HCT116 (cell line): Measurements from ENCODE around the gene CALCOCO1. TPM values are rescaled to one million over a fixed set of nuclear protein-coding genes. Genes with fewer than 3 reads are reported as not detected.

Source experiments
- ATAC-seq: fragments of 200-7000 bp; cut with Tn5 transposase; 2 replicates; pipeline ENCODE4 v1.9.1; 2020; ENCODE audit warnings: mild to moderate bottlenecking, moderate library complexity
- BruUV-seq: library from RNA; stranded (reverse); fragments of 400-500 nt; replicated peaks from 2 replicates; lab custom pipeline; 2021; lab: Mats Ljungman, UMichigan
- CTCF ChIA-PET: fragments of 300-600 bp; sonication (Branson Sonifier 250); formaldehyde crosslinking; loops from one replicate; lab custom pipeline; 2021; ENCODE audit warnings: antibody characterized with exemption; lab: Charles Lee
- POLR2A ChIA-PET: fragments of 300-600, 350-600 bp; sonication (Branson Sonifier 250); formaldehyde crosslinking; loops from one replicate; lab custom pipeline; 2021; ENCODE audit warnings: antibody characterized with exemption; lab: Charles Lee
- RAD21 ChIA-PET, 2 experiments: fragments of 300-600 bp; sonication (Branson Sonifier 250); formaldehyde crosslinking; loops; one replicate each; lab custom pipeline; 2023; ENCODE audit warnings: low total read pairs in 2 of 2; ENCODE audit not compliant: uncharacterized antibody in 2 of 2, unreplicated experiment in 2 of 2, low non-redundant PET in 1 of 2; lab: Charles Lee
- DNase-seq: peaks from one replicate; pipeline ENCODE4 v3.0.0-alpha.2; 2010; ENCODE audit warnings: low read depth, low spot score
- H2AFZ ChIP-seq: fragments of 200-600 bp; shearing (Covaris generic), sonication (generic); 2 replicates; pipeline ENCODE4 v1.6.1; 2017; ENCODE audit warnings: low read depth, mixed run types, mixed read lengths, antibody characterized with exemption, low read length; ENCODE audit not compliant: poor library complexity, severe bottlenecking
- H3K27ac ChIP-seq: 2 replicates; pipeline ENCODE4 v1.5.1; 2012; ENCODE audit warnings: low read depth, low read length
- H3K27me3 ChIP-seq: fragments of 200-600 bp; sonication (generic); 2 replicates; pipeline ENCODE4 v1.6.1; 2016; ENCODE audit warnings: mixed run types, low read length, mixed read lengths; ENCODE audit not compliant: insufficient read depth
- H3K36me3 ChIP-seq, 2 experiments: fragments of 200-500 bp in 1 of 2; fragments of 200-600 bp in 1 of 2; sonication (Bioruptor generic) in 1 of 2; sonication (generic) in 1 of 2; 2 replicates each; pipeline versions ENCODE4 v1.5.1 to v1.6.1; 2014 to 2016; ENCODE audit warnings: low read length in 2 of 2, inconsistent platforms in 1 of 2, mixed read lengths in 1 of 2, mixed run types in 1 of 2; ENCODE audit not compliant: insufficient read depth in 2 of 2, control insufficient read depth in 1 of 2
- H3K4me1 ChIP-seq, 2 experiments: fragments of 200-600 bp in 1 of 2; sonication (generic) in 1 of 2; 2 replicates each; pipeline versions ENCODE4 v1.5.1 to v1.6.1; 2012 to 2017; ENCODE audit warnings: low read length in 2 of 2, inconsistent platforms in 1 of 2, mild to moderate bottlenecking in 1 of 2, mixed read lengths in 1 of 2, mixed run types in 1 of 2, moderate library complexity in 1 of 2; ENCODE audit not compliant: insufficient read depth in 2 of 2, control insufficient read depth in 1 of 2
- H3K4me2 ChIP-seq: fragments of 200-600 bp; sonication (generic); 2 replicates; pipeline ENCODE4 v1.6.1; 2017; ENCODE audit warnings: mixed run types, low read length, mixed read lengths
- H3K4me3 ChIP-seq, 2 experiments: fragments of 200-600 bp in 1 of 2; sonication (generic) in 1 of 2; replicated peaks in 1 of 2; 2 replicates each; pipeline ENCODE4 v1.5.1; 2011 to 2016; ENCODE audit warnings: low read length in 2 of 2, control low read depth in 1 of 2, low read depth in 1 of 2, mild to moderate bottlenecking in 1 of 2, mixed read lengths in 1 of 2, mixed run types in 1 of 2
- H3K79me2 ChIP-seq: fragments of 200-600 bp; sonication (generic); 2 replicates; pipeline ENCODE4 v1.6.1; 2017; ENCODE audit warnings: mild to moderate bottlenecking, mixed run types, low read length, moderate library complexity, mixed read lengths; ENCODE audit not compliant: insufficient read depth
- H3K9ac ChIP-seq: fragments of 200-600 bp; sonication (generic); 2 replicates; pipeline ENCODE4 v1.6.1; 2016; ENCODE audit warnings: low read length, mixed read lengths
- H3K9me2 ChIP-seq: fragments of 200-600 bp; sonication (generic), shearing (Covaris generic); 2 replicates; pipeline ENCODE4 v1.6.1; 2017; ENCODE audit warnings: mixed run types, mild to moderate bottlenecking, moderate library complexity; ENCODE audit not compliant: insufficient read depth
- H3K9me3 ChIP-seq, 2 experiments: fragments of 200-500 bp in 1 of 2; fragments of 200-600 bp in 1 of 2; sonication (Bioruptor generic) in 1 of 2; sonication (generic) in 1 of 2; 2 replicates each; pipeline ENCODE4 v1.6.1; 2014 to 2017; ENCODE audit warnings: low read length in 2 of 2, mixed read lengths in 2 of 2, inconsistent platforms in 1 of 2, low read depth in 1 of 2, mild to moderate bottlenecking in 1 of 2, mixed run types in 1 of 2, moderate library complexity in 1 of 2; ENCODE audit not compliant: control insufficient read depth in 1 of 2, insufficient read depth in 1 of 2
- H4K20me1 ChIP-seq: fragments of 200-600 bp; sonication (generic), shearing (Covaris generic); 2 replicates; pipeline ENCODE4 v1.6.1; 2017; ENCODE audit warnings: mixed run types, mild to moderate bottlenecking, moderate library complexity; ENCODE audit not compliant: insufficient read depth
- EZH2 ChIP-seq: fragments of 200-600 bp; sonication (generic); IDR thresholded peaks from 2 replicates; pipeline ENCODE4 v1.6.1; 2017; ENCODE audit warnings: antibody characterized with exemption, mixed run types
- EZH2phosphoT487 ChIP-seq: fragments of 200-600 bp; IDR thresholded peaks from 2 replicates; pipeline ENCODE4 v1.6.1; 2018; ENCODE audit warnings: antibody characterized with exemption, borderline replicate concordance
- POLR2A ChIP-seq: IDR thresholded peaks from 2 replicates; pipeline ENCODE4 v1.7.0; 2011; ENCODE audit warnings: borderline replicate concordance; ENCODE audit not compliant: insufficient read depth, insufficient read length; ENCODE audit errors: extremely low read depth
- SIN3A ChIP-seq: IDR thresholded peaks from 2 replicates; pipeline ENCODE4 v1.6.1; 2012; ENCODE audit warnings: low read depth
- SRF ChIP-seq: IDR thresholded peaks from 2 replicates; pipeline ENCODE4 v1.6.1; 2012; ENCODE audit warnings: low read depth
- TCF7L2 ChIP-seq: IDR thresholded peaks from 2 replicates; pipeline ENCODE4 v1.7.0; 2011; ENCODE audit warnings: borderline replicate concordance, inconsistent platforms; ENCODE audit not compliant: insufficient read depth, insufficient read length; ENCODE audit errors: extremely low read depth
- YY1 ChIP-seq: IDR thresholded peaks from 2 replicates; pipeline ENCODE4 v1.6.1; 2011; ENCODE audit warnings: low read length, low read depth, moderate library complexity, mild to moderate bottlenecking; ENCODE audit not compliant: insufficient replicate concordance; ENCODE audit errors: extremely low read depth
- intact Hi-C: fragments of 100-400 bp; cut with micrococcal nuclease; formaldehyde crosslinking; loops from 2 replicates; pipeline ENCODE4 v1.10.0; 2022
- total RNA-seq: library from RNA; stranded (reverse); gene quantifications from one replicate; pipeline ENCODE4 v1.2.1, GENCODE V29; 2021; ENCODE audit not compliant: unreplicated experiment
- TF ChIP-seq, protein P1 (sequence below): IDR thresholded peaks from 2 replicates; pipeline ENCODE4 v1.6.1; 2012
- TF ChIP-seq, protein P2 (sequence below): IDR thresholded peaks from 2 replicates; pipeline ENCODE4 v1.6.1; 2012; ENCODE audit warnings: low read depth

CALCOCO1 gene
- total RNA-seq, 1 experiment from 2014 or later, result 42.6 TPM

DNA sequence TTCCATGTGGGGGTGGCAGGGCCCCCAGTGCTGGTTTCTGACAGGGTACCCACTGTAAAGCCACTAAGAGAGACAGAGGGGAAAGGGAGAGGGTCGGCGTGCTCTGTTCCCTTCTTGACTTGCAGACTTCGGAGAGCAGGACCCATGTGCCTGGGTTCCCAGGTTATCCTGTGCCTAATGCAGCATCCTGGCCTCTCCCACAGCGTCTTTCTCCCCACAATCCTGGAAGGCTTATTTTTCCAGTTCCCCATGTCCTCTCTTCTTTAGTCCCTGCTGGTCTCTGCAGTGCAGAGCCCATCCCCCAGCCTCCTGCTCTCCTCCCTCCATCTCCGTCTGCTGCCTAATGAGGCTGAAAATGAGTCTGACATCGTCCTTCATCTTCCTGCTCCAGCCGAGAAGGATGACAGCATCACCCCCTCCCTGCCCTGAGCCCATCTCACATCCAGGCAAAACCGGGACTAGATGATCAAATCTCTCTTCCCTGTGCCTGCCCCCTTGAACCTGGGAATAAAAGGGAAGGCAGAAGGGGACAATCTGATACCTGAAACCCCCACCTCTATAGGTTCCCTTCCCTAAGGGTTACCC is 15.1 kb downstream of the CALCOCO1 start:
- Histone ChIP-seq H3K27me3 (no peaks in the 10 kb centered on the region), H3K36me3 (no peaks in the 10 kb centered on the region), H3K9me3 (no peaks in the 10 kb centered on the region), H3K9me2 (no peaks in the 10 kb centered on the region), H3K4me3 (no peak overlapping the region), H2AFZ (no peak overlapping the region), H4K20me1 (no peaks in the 10 kb centered on the region), H3K4me2 (no peak overlapping the region), H3K9ac (no peak overlapping the region), H3K27ac (no peak overlapping the region), H3K79me2 (no peaks in the 10 kb centered on the region), H3K4me1 (no peaks in the 10 kb centered on the region)
- DNase-seq (no peak), ATAC-seq (no peak)
- POLR2A ChIA-PET, result no interaction called here
- intact Hi-C loops, result no loop called here
- CTCF ChIA-PET, result no interaction called here
- no TSS peak for BruUV-seq
- TF ChIP-seq, protein P1, sequence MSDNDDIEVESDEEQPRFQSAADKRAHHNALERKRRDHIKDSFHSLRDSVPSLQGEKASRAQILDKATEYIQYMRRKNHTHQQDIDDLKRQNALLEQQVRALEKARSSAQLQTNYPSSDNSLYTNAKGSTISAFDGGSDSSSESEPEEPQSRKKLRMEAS, result no peak
- no peak for TF ChIP-seq TCF7L2
- no peak for TF ChIP-seq SRF
- no peak for TF ChIP-seq POLR2A
- no peak for TF ChIP-seq EZH2phosphoT487
- no peak for TF ChIP-seq SIN3A
- TF ChIP-seq, protein P2, sequence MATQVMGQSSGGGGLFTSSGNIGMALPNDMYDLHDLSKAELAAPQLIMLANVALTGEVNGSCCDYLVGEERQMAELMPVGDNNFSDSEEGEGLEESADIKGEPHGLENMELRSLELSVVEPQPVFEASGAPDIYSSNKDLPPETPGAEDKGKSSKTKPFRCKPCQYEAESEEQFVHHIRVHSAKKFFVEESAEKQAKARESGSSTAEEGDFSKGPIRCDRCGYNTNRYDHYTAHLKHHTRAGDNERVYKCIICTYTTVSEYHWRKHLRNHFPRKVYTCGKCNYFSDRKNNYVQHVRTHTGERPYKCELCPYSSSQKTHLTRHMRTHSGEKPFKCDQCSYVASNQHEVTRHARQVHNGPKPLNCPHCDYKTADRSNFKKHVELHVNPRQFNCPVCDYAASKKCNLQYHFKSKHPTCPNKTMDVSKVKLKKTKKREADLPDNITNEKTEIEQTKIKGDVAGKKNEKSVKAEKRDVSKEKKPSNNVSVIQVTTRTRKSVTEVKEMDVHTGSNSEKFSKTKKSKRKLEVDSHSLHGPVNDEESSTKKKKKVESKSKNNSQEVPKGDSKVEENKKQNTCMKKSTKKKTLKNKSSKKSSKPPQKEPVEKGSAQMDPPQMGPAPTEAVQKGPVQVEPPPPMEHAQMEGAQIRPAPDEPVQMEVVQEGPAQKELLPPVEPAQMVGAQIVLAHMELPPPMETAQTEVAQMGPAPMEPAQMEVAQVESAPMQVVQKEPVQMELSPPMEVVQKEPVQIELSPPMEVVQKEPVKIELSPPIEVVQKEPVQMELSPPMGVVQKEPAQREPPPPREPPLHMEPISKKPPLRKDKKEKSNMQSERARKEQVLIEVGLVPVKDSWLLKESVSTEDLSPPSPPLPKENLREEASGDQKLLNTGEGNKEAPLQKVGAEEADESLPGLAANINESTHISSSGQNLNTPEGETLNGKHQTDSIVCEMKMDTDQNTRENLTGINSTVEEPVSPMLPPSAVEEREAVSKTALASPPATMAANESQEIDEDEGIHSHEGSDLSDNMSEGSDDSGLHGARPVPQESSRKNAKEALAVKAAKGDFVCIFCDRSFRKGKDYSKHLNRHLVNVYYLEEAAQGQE, result no peak
- TF ChIP-seq YY1, result no peak
- TF ChIP-seq EZH2, result no peak
- RAD21 ChIA-PET, result no interaction called here
